HG03575 (cell line): Measurements from ENCODE around the gene UBE3C.
"Not testable (repeated sequence)": the region's sequence is repeated elsewhere in the genome, so short reads cannot be mapped to it uniquely, and the experiment has no call there.

Experiments
- ATAC-seq: cut with Tn5 transposase; IDR thresholded peaks from one replicate; pipeline ENCODE4 v1.9.1; 2021; ENCODE audit not compliant: unreplicated experiment, insufficient number of reproducible peaks, low FRiP score; ENCODE audit errors: extremely low read depth

Gene UBE3C

GRCh38 chr7:157220916-157221569 is 82.3 kb downstream of the UBE3C start:
- no peak for ATAC-seq

- no peak for ATAC-seq
Measured at GRCh38 chr7:157222687-157223086, 84.0 kb downstream of the UBE3C start.

- no peak for ATAC-seq
Measured at GRCh38 chr7:157224627-157225026, 85.9 kb downstream of the UBE3C start.

GRCh38 chr7:157228864-157229422 is 90.2 kb downstream of the UBE3C start:
- ATAC-seq, result no peak

GRCh38 chr7:157233677-157234076 is 95.0 kb downstream of the UBE3C start:
- ATAC-seq, result no peak

GRCh38 chr7:157234271-157234670 is 95.5 kb downstream of the UBE3C start:
- ATAC-seq, result no peak

- no peak for ATAC-seq
Measured at GRCh38 chr7:157235357-157236333, 96.9 kb downstream of the UBE3C start.

- no peak for ATAC-seq
Measured at GRCh38 chr7:157238087-157238486, 99.4 kb downstream of the UBE3C start.

- ATAC-seq, result no peak
Measured at GRCh38 chr7:157239571-157240270, 101.0 kb downstream of the UBE3C start.

- ATAC-seq, result no peak
Measured at GRCh38 chr7:157241631-157242030, 102.9 kb downstream of the UBE3C start.

- no peak for ATAC-seq
Measured at GRCh38 chr7:157244516-157245294, 106.0 kb downstream of the UBE3C start.

- no peak for ATAC-seq
Measured at GRCh38 chr7:157246052-157246451, 107.3 kb downstream of the UBE3C start.

GRCh38 chr7:157248659-157249058 is 109.9 kb downstream of the UBE3C start:
- ATAC-seq, result no peak

GRCh38 chr7:157250605-157251228 is 112.0 kb downstream of the UBE3C start:
- ATAC-seq, result no peak

GRCh38 chr7:157251817-157252216 is 113.1 kb downstream of the UBE3C start:
- not testable (repeated sequence) for ATAC-seq

GRCh38 chr7:157253850-157254249 is 115.1 kb downstream of the UBE3C start:
- no peak for ATAC-seq

GRCh38 chr7:157254781-157255180 is 116.1 kb downstream of the UBE3C start:
- not testable (repeated sequence) for ATAC-seq

- ATAC-seq, result no peak
Measured at GRCh38 chr7:157255201-157255606, 116.5 kb downstream of the UBE3C start.
